NK-92 (cell line): ENCODE measurements around the gene HDLBP.

Source experiments
- DNase-seq: peaks from one replicate; lab custom pipeline; 2025; ENCODE audit not compliant: unreplicated experiment; lab: John Stamatoyannopoulos, UW

The HDLBP gene

DNA sequence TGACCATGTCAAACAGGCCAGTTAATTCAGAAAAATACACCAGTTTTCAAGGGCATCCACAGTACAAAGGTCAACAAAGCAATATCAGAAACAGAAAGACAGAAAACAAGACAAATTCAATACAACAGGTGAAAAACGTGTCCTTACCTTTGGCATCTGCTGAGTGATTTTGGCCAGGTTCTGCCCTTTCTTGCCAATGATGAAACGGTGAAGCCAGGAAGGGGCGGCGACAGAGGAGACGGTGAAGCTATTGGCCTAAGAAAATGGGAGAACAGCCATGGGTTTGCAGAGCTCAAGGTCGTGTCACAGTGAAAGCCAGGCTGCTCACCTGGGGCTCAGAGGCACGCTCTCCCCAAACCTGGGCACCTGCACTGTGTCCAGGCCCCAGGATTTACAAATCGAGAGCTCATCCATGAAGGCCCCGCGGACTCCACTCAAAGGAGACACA, 60.5 kb downstream of the HDLBP start:
- no peak for DNase-seq

GRCh38 chr2:241252778-241253475, 62.5 kb downstream of the HDLBP start:
- no peak for DNase-seq

- DNase-seq = no peak
Measured at GRCh38 chr2:241249654-241250053, 65.8 kb downstream of the HDLBP start.

DNA sequence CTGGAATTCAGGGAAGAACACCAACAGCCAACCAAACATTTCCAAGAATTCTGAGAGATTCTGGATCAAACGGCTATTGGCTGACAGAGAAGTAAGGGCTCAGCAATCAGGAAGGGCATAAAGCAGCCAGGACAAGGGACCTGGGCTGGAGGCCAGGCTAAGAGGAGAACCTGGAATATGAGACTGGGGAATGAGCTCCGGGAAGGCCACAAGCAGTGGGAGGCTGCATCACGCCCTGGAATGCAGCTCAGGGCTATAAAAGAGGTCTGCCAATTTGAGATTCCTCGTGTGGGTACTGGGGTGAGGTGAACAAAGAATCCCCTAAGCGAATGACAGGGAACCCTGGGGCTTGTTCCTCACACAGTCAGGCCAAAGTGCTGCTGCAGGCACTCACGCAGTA, 66.6 kb downstream of the HDLBP start:
- no peak for DNase-seq

DNA sequence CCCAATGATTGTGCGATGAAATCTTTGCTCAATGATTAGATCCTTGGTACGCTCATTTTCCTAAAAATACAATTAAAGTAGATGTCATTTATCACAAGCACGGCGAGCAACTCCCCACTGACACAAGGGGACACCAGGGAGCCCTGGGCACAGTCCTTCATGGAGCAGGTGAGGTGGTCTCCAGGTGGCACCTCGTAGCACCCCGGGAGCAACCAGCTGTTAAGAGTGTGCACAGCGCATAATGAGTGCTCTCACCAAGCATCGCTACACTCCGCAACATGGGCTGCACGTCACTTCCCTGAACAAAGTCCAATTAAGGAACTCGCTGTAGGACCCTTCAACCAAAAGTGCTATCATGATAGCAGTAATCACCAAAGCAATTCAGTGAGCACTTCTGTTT, 67.2 kb downstream of the HDLBP start:
- no peak for DNase-seq

DNA sequence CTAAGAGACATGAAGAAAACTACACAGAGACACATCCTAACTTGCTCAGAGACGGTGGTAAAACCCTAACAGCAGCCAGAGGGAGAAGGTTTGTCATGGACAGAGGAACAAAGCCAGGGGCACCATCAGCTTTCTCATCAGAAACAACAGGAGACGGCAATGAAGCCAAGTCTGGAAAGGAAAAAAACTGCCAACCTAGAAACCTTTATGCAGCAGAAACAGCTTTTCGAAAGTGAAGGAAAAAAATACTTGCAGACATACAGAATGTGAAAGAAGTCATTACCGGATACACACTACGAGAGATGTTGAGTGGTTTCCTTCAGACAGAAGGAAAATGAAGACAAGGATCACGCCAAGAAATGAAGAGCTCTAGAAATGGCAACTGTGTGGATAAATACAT, 71.1 kb downstream of the HDLBP start:
- DNase-seq = no peak

- DNase-seq = no peak
Measured at GRCh38 chr2:241242306-241242705, 73.2 kb downstream of the HDLBP start.

- no peak for DNase-seq
Measured at GRCh38 chr2:241241669-241242068, 73.8 kb downstream of the HDLBP start.

DNA sequence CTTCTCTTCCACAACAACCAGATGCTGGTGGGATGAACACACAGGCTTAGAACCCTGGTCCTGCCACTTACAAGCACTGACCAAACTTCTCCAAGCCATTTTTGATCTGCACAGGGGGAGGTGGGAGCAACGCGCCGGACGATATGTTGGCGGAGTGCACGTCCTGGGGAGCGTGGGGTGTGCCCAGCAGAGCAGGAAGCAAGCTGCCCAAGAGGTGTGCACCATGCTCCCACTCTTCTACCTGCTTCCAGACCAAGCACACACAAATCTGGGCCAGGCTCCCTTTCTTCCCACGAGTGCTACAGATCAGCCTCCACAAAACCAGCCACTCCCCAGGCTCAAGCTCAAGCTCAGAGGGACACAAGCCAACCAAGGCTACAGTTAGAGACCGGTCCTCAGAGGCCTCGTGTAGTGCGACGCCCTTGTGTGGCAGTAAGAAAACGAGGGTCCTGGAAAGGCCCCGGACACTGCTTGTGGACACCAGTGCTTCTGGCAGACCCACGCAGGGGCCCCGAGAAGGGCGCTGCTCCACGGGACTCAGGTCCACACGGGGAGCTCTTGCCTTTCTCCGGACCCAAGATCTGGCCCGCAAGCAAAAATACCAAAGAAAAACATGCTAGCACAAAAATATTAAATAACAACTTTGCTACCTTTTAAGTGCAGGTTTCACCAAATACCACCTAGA, 75.0 kb downstream of the HDLBP start:
- no peak for DNase-seq

GRCh38 chr2:241239552-241240202, 75.8 kb downstream of the HDLBP start:
- no peak for DNase-seq

- no peak for DNase-seq
Measured at GRCh38 chr2:241238693-241239198, 76.7 kb downstream of the HDLBP start.

- no peak for DNase-seq
Measured at GRCh38 chr2:241237949-241238371, 77.5 kb downstream of the HDLBP start.

DNA sequence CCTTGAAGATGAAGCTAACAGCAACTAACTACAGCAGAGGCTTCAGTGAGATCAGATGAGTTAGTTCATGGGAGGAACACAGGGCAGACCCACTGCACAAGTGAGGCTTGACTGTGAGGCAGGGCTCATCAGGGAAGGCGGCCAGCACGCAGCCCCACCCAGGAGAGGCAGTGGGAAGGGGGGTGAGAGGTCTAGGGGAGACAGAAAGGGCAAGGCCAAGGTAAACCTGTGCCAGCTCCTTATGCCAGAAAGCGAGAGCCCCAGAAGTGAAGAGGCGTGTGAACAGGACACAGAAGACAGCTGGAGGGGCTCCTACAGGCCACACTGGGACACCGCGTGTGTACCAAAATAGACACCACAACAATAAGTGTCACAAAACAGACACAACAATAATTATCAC, 78.4 kb downstream of the HDLBP start:
- DNase-seq = no peak

GRCh38 chr2:241235859-241236593, 79.4 kb downstream of the HDLBP start:
- DNase-seq = no peak

GRCh38 chr2:241234962-241235740, 80.3 kb downstream of the HDLBP start:
- no peak for DNase-seq

- DNase-seq = no peak
Measured at GRCh38 chr2:241234066-241234790, 81.2 kb downstream of the HDLBP start.

GRCh38 chr2:241232736-241233575, 82.5 kb downstream of the HDLBP start:
- no peak for DNase-seq

DNA sequence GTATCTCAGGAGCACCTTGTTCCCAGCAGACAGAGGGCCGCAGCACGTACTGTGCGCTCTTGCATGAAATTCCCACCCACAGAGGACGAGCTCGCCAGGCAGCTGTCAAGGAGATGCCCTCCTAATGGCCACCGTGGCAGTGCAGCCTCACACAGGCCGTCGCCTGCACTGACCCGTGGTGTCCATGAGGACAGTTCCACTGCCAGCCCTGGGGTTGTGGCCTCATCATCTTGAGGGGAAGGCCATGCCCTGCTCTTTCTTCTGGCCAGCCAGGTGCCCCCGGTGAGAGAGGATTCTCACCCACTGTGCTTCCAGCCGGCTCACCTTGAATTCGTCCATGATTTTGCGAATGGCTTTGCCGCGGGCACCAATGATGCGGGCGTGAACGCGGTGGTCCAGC, 85.0 kb downstream of the HDLBP start:
- DNase-seq = no peak
